ENCODE measurements around the gene LHX6.

- peak in 3 of 6 experiments; percentile 41 to 65 (median 62) for TF ChIP-seq CTCF (IDR thresholded peaks at IDR 0.05)
- TF ChIP-seq POLR2A (IDR thresholded peaks at IDR 0.05) = peak in 3 of 4 donors; percentile 30 to 83 (median 77)
Measured at GRCh38 chr9:122159026-122159924, 69.5 kb downstream of the LHX6 start, which contains the start of the genes MORN5 and NDUFA8.

Data from upper lobe of left lung (tissue), 4 donors.